ENCODE measurements around the gene RERGL. TPM values are rescaled to one million over a fixed set of nuclear protein-coding genes. Genes with fewer than 3 reads are reported as not detected.
"Not testable (repeated sequence)": the region's sequence is repeated elsewhere in the genome, so short reads cannot be mapped to it uniquely, and the experiment has no call there.

The RERGL gene
- total RNA-seq, 1 experiment from 2014 or later = not detected

DNA sequence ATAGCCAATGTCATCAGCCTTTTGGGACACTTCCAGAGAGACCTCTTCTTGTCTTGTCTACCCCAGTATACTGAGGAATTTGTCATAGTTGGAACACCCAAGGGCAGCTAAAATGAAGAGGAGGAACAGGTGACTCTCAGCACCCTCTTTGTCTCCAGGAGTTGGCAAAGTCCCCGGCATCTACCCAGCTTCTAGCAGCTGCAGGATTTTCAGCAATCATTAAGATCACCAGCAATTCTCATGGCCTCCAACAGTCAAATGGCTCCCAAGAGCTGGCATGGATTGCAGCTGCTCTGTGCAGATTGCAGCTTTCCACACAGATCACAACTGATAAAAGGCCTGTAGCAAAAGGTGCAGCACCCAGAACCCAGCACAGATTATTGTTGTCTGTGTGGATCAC lies 32.9 kb downstream of the RERGL start:
- CTCF ChIA-PET = no interaction called here
- Histone ChIP-seq H3K4me2 (ENCODE audit: low read length) (no peak overlapping the region), H3F3A (ENCODE audit: low read length, unreplicated experiment) (no peaks in the 10 kb centered on the region), H3K9me3 (ENCODE audit: low read length) (no peaks in the 10 kb centered on the region), H2AFZ (ENCODE audit: low read length) (no peak overlapping the region), H3K9me2 (replicated peaks; ENCODE audit: low read length) (no peaks in the 10 kb centered on the region), H3K4me1 (ENCODE audit: insufficient read depth, low read length) (no peaks in the 10 kb centered on the region), H3K27ac (ENCODE audit: low read length) (no peak overlapping the region), H3K79me2 (ENCODE audit: low read length) (no peaks in the 10 kb centered on the region), H3K9ac (ENCODE audit: low read length) (no peak overlapping the region), H4K20me1 (ENCODE audit: low read length) (no peaks in the 10 kb centered on the region), H3K36me3 (ENCODE audit: low read depth, low read length) (no peaks in the 10 kb centered on the region), H3K4me3 (ENCODE audit: low read length) (no peak overlapping the region), H3K27me3 (ENCODE audit: low read length) (no peaks in the 10 kb centered on the region)
- ATAC-seq (no peak), DNase-seq (no peak)
- TF ChIP-seq, protein P1, sequence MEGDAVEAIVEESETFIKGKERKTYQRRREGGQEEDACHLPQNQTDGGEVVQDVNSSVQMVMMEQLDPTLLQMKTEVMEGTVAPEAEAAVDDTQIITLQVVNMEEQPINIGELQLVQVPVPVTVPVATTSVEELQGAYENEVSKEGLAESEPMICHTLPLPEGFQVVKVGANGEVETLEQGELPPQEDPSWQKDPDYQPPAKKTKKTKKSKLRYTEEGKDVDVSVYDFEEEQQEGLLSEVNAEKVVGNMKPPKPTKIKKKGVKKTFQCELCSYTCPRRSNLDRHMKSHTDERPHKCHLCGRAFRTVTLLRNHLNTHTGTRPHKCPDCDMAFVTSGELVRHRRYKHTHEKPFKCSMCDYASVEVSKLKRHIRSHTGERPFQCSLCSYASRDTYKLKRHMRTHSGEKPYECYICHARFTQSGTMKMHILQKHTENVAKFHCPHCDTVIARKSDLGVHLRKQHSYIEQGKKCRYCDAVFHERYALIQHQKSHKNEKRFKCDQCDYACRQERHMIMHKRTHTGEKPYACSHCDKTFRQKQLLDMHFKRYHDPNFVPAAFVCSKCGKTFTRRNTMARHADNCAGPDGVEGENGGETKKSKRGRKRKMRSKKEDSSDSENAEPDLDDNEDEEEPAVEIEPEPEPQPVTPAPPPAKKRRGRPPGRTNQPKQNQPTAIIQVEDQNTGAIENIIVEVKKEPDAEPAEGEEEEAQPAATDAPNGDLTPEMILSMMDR (conservative IDR thresholded peaks at IDR 0.05; ENCODE audit: low read depth, low read length) = no peak
- POLR2A ChIA-PET (ENCODE audit: unreplicated experiment) = no interaction called here
- no TSS peak for BruUV-seq (replicated peaks)
- intact Hi-C loops (cut with micrococcal nuclease) = no loop called here

DNA sequence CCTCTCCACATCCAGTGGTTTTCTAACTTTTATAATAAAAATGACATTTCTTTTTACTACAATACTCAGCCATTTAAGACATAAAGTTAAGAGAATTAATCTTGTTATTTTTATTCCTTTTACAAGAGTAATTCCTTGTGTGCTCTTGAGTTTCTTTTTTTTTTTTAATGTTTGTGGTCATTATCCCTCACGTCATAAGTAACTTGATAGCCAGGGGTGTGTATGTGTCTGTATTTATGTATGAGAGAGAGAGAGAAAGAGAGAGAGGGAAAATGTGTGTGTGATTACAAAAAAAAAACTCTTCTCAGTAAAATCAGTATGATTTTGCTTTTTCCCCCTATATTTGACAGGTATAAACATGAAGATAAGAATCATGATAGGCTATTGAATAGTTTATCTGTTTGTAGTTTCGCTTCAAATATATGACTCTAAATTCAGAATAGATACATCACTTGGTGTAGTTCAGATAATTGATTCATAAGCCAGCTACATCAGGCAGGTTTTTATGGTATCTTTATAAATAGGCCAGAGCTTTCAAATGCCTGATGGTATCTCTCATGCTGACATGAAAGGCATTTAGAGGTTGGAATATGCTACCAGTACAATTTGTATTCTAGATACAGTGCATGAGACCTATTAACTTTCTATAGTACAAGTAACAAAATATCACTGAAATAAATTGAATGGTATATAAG lies 34.9 kb downstream of the RERGL start:
- no peaks in the 10 kb centered on the region for H3F3A ChIP-seq (ENCODE audit: low read length, unreplicated experiment)
- intact Hi-C loops (cut with micrococcal nuclease) = no loop called here
- no peaks in the 10 kb centered on the region for H3K27me3 ChIP-seq (ENCODE audit: low read length)
- no peak overlapping the region for H3K9ac ChIP-seq (ENCODE audit: low read length)
- ChIA-PET CTCF (no interaction called here), POLR2A (ENCODE audit: unreplicated experiment) (no interaction called here)
- no peaks in the 10 kb centered on the region for H4K20me1 ChIP-seq (ENCODE audit: low read length)
- no peak overlapping the region for H2AFZ ChIP-seq (ENCODE audit: low read length)
- no peaks in the 10 kb centered on the region for H3K79me2 ChIP-seq (ENCODE audit: low read length)
- no peak for TF ChIP-seq EZH2 (IDR thresholded peaks at IDR 0.05; ENCODE audit: low read length, unreplicated experiment)
- TF ChIP-seq, protein P1 (conservative IDR thresholded peaks at IDR 0.05; ENCODE audit: low read depth, low read length) = no peak
- TF ChIP-seq EZH2phosphoT487 (IDR thresholded peaks at IDR 0.05; ENCODE audit: borderline replicate concordance, low read length) = no peak
- BruUV-seq (replicated peaks) = no TSS peak
- H3K36me3 ChIP-seq (ENCODE audit: low read depth, low read length) = no peaks in the 10 kb centered on the region
- no peak overlapping the region for H3K4me2 ChIP-seq (ENCODE audit: low read length)
- no peak for ATAC-seq
- no peak overlapping the region for H3K27ac ChIP-seq (ENCODE audit: low read length)
- no peaks in the 10 kb centered on the region for H3K9me2 ChIP-seq (replicated peaks; ENCODE audit: low read length)
- no peak overlapping the region for H3K4me3 ChIP-seq (ENCODE audit: low read length)
- no peaks in the 10 kb centered on the region for H3K9me3 ChIP-seq (ENCODE audit: low read length)
- no peak for DNase-seq
- no peaks in the 10 kb centered on the region for H3K4me1 ChIP-seq (ENCODE audit: insufficient read depth, low read length)

DNA sequence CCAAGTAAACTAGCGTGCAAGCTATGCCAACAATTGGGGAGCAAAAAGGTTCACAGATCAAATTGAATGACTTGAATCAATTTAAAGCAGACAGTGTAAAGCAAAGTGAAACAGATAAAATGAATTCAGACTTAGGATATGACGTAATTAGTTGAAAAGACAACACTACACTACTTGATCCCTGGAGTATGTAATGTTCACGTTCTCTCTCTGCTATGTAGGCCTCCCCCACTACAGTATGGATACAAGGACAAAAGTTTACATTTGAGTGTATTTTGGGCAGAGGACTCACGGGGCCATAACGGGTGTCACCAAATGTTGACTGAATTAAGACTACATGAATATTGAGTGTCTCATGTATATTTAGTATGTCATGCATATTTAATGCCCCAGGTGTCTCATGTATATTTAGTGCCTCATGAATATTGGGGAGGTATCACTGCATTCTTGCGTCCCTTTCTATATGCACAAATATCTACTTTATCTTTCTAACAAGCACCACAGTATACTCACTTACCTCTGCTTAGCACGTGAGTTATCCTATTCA lies 44.5 kb downstream of the RERGL start:
- H3K36me3 ChIP-seq (ENCODE audit: low read depth, low read length) = no peaks in the 10 kb centered on the region
- intact Hi-C loops (cut with micrococcal nuclease) = no loop called here
- no peaks in the 10 kb centered on the region for H3K9me3 ChIP-seq (ENCODE audit: low read length)
- no peaks in the 10 kb centered on the region for H3F3A ChIP-seq (ENCODE audit: low read length, unreplicated experiment)
- H4K20me1 ChIP-seq (ENCODE audit: low read length) = no peaks in the 10 kb centered on the region
- H3K79me2 ChIP-seq (ENCODE audit: low read length) = no peaks in the 10 kb centered on the region
- no peak overlapping the region for H3K4me2 ChIP-seq (ENCODE audit: low read length)
- BruUV-seq (replicated peaks) = no TSS peak
- DNase-seq (no peak), ATAC-seq (no peak)
- H2AFZ ChIP-seq (ENCODE audit: low read length) = no peak overlapping the region
- H3K27ac ChIP-seq (ENCODE audit: low read length) = no peak overlapping the region
- ChIA-PET POLR2A (ENCODE audit: unreplicated experiment) (no interaction called here), CTCF (no interaction called here)
- H3K4me3 ChIP-seq (ENCODE audit: low read length) = no peak overlapping the region
- TF ChIP-seq EZH2phosphoT487 (IDR thresholded peaks at IDR 0.05; ENCODE audit: borderline replicate concordance, low read length) = no peak
- no peak for TF ChIP-seq EZH2 (IDR thresholded peaks at IDR 0.05; ENCODE audit: low read length, unreplicated experiment)
- TF ChIP-seq, protein P1 (conservative IDR thresholded peaks at IDR 0.05; ENCODE audit: low read depth, low read length) = no peak
- no peaks in the 10 kb centered on the region for H3K9me2 ChIP-seq (replicated peaks; ENCODE audit: low read length)
- H3K27me3 ChIP-seq (ENCODE audit: low read length) = no peaks in the 10 kb centered on the region
- no peak overlapping the region for H3K9ac ChIP-seq (ENCODE audit: low read length)
- no peaks in the 10 kb centered on the region for H3K4me1 ChIP-seq (ENCODE audit: insufficient read depth, low read length)

DNA sequence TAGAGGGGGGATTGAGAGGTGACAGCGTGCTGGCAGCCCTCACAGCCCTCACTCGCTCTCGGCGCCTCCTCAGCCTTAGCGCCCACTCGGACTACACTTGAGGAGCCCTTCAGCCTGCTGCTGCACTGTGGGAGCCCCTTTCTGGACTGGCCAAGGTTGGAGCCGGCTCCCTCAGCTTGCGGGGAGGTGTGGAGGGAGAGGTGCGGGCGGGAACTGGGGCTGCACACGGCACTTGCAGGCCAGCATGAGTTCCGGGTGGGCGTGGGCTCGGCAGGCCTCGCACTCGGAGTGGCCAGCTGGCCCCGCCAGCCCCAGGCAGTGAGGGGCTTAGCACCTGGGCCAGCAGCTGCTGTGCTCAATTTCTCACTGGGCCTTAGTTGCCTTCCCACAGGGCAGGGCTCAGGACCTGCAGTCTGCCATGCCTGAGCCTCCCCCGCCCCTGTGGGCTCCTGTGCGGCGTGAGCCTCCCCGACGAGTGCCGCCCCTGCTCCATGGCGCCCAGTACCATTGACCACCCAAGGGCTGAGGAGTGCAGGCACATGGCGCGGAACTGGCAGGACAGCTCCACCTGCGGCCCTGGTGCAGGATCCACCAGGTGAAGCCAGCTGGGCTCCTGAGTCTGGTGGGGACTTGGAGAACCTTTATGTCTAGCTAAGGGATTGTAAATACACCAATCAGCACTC lies 49.8 kb downstream of the RERGL start:
- H3K79me2 ChIP-seq (ENCODE audit: low read length); H4K20me1 ChIP-seq (ENCODE audit: low read length); POLR2A ChIA-PET (ENCODE audit: unreplicated experiment); H3F3A ChIP-seq (ENCODE audit: low read length, unreplicated experiment); H3K27me3 ChIP-seq (ENCODE audit: low read length); H3K4me1 ChIP-seq (ENCODE audit: insufficient read depth, low read length); H3K27ac ChIP-seq (ENCODE audit: low read length); H2AFZ ChIP-seq (ENCODE audit: low read length); CTCF ChIA-PET; BruUV-seq (replicated peaks); H3K9me2 ChIP-seq (replicated peaks; ENCODE audit: low read length); H3K9me3 ChIP-seq (ENCODE audit: low read length); DNase-seq; intact Hi-C loops (cut with micrococcal nuclease); H3K4me2 ChIP-seq (ENCODE audit: low read length); H3K36me3 ChIP-seq (ENCODE audit: low read depth, low read length); ATAC-seq; H3K4me3 ChIP-seq (ENCODE audit: low read length); H3K9ac ChIP-seq (ENCODE audit: low read length): not testable (repeated sequence)

Measured in PC-3 (cell line).